COLO668 (cell line): ENCODE data around the gene RFX3.

Source experiments
- DNase-seq: peaks from one replicate; lab custom pipeline; 2025; ENCODE audit not compliant: unreplicated experiment; lab: John Stamatoyannopoulos, UW

RFX3 gene

DNA sequence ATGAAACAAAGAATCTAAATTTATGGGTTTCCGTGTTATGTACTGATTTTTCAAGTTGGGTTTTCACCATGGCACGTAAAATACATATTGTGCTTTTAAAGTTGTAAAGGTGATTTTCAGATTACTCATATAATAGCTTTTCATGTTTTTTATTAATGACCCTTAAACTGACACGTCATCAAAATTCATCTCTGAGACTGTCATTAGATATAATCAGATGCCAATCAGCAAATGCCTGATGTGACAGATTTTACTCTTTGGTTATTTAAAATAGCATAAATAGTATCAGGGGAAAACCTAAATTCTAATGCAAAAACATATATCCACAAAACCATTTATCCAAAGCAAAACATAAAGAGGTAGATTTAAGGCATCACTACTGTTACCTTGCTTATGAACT lies 11.0 kb downstream of the RFX3 start:
- DNase-seq, result no peak

DNA sequence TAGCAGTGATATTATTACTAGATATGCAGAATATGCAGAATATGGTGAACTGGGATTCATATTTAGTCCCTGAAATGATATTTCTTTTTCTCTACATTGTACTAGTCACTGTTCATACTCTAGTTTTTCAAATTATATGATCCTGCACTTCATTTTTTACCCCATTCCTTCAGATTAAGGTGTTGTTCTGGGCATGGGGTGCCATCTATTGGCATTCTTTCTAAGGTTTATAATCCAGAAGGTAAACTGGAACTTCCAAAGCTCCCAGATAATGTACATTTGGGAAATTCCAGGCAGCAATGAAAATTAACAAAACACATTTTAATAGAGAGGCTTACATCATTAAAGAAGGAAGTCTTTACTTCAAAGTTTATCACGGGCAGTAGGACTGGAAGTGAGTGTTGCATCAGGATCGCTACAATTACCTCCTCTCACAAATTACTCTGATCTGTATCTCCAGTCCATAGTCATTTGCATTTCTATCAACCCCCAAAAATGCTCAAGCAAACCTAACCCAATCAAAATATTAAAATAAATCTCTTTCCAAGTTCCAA lies 12.5 kb downstream of the RFX3 start:
- DNase-seq, result no peak

DNA sequence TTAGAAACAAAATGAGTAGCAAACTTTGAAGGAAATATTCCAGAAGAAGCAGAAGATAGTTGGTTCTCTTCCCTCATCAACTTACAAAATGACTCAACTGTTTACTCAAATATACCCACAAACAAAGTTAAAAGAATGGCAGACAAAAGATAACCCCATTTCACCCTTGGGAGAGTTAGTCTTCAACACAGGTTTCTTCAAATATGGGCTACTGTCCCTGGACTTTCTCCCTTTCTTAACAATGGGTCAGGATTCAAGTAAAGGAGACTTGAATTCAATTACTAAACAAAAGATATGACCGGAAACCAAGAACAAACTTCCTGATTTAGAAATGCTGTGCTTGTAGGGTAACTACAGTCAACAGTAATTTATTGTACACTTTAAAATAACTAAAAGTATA lies 14.2 kb downstream of the RFX3 start:
- DNase-seq, result no peak

DNA sequence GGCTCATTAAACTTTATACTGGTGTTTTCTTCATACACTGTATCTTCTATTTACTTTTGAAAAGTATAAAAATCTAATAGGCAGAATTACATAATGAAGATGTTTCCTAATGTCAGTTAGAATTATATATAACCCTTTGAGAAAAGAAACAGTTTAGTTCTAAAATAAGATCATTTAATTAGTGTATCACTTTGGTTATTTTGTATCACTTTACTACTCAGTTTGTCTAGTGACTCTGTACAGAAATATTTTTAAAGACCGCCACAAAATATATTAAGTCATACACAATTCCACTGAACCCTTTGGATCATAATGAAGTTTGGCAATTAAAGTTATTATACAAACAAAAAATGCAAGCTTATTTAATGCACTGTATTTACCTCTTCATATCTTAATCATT lies 15.0 kb downstream of the RFX3 start:
- DNase-seq, result no peak

DNA sequence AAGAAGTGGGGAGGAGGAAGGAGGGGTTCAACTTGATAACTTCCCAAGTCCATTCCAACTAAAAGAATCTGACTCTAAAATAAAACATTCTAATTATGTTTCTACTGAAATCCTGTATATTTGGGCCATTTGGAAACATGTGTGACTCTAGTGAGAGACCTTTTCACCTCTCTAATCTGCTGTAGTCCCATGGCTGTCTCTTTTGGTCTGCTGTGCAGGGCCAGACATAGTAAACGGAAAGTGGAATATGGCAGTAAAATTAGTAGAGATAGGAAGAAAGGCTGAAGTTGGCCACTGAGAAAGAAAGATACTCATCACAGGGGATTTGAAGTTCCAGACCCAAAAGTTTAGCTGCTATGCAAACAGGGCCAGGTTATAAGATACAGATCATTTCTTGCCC lies 15.9 kb downstream of the RFX3 start:
- no peak for DNase-seq

DNA sequence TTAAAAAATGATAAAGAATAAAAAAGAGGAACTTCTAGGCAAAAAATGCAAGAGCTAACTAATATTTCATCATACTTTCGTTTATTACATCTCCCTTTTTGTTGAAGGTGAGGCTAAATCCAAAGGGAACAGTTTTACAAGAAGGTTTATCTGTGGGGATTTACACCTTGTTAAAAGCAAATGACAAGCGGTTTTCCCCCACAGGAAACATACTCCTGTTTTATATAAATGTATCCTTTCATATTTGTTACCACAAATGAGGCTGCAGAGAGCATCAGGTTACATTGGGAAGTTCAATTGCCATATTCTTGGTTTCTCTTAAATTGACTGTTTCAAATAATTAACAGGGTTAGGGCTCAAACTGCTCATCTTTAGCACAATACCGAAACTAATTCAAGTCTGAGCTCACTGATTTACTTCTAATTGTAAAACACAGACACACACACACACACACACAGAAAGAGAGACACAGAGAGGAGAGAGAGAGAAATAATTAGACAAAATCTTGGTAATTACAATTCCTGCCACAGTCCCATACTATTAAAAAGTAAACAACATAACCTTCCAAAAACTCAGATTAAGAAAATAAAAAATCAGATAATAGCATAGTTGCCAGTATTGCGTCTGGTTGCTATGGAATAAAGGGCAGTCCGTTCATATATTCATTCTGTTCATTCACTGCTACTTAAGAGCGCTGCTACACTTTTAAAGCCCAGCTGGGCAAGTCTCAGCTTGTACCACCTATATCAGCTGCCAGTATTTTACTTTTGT lies 17.1 kb downstream of the RFX3 start:
- peak; percentile 34 for DNase-seq

DNA sequence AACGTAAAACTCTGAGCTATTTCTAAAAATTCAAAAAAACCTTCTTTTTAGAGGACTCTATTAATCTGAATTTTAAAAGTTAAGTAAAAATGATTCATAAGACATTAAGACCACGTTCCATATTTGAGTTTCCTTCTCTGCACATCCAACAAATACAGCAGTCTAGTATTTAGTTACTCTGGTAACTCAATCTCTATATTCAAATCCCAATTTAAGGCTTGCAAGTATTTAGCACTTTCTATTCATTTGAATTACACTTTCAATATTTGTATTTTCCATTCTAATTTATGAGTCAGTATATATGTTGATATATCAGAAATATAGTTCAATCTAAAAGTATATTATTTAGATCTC lies 17.7 kb downstream of the RFX3 start:
- DNase-seq, result no peak

DNA sequence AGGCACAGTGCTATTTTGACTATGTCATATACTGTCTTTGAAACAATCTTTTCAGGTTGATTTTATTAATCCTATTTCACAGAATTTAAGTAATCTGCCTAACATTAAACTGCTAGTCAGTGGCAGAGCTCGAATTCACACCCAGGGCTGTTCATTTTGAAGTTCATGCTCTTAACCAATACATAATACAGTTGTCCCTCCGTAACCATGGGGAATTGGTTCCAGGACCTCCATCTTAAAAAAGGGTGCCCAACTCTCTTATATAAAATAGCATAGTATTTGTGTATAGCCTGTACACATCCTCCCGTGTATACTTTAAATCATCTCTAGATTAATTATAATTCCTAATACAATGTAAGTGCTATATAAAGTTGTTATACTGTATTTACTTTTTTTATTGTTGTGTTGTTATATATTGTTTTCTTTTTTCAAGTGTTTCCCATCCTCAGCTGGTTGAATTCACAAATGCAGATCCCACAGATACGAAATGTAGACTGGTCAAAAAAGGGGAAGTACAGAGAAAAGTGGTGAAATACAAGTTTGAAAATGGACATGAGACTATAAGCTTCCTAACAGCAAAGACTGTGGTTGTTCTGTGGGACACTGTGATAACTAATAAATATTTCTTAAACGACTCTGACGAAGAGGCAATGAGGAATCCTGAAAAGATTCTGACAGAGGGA lies 18.3 kb downstream of the RFX3 start:
- no peak for DNase-seq

DNA sequence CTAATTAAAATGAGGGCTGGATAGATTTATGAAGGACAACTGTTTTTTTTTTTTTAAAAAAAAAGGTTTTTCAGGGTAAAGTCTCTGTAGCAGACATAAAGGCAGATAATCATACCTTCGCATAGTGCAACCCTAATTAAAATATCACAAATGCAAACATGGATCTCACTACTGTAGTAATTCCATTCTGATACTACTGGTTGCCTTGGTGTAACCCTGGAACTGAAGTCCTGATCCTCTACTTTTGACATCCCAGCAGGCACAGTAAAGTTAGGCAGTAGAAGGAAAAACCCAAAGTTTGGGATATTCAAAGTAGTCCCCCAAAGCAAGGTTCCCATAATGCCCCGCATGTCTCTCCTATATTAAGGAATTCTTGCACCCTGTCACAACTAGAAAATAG lies 19.6 kb downstream of the RFX3 start:
- DNase-seq, result no peak

DNA sequence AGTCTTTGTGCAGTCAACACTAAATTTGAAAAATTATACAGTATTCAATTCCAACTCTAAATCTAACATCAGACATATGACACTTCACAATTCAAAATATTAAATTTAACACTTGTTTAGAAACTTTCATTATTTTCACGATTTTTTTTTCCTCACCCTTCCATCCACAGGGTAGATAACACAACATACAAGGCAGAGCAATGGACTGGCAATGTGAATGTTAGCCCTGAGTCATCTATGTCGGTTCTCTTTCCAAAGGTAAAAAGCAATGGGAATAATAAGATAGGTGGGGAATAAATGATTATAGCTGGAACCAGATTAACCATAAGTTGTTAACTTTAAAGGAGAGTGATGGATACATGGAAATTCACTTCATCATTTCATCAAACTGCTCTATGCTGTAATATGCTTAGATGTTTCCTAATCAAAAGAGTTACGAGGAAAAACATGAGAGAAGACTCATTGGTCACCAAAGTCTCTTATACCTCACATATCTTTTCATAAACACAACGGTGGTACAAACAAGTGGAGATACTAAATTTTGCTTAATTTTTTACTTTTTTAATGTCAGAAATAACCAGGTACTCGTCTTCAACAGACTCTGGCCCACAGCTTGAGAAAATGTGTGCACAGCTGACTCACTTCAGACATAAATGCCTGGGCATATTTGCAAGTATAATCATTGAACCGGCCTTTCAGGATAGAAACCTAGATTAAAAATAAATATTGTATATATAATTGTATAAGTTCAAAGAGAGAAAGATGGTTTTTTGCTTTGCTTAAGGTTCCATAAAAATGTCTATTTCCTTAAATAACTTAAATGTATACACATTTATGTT lies 23.0 kb downstream of the RFX3 start:
- DNase-seq, result no peak

DNA sequence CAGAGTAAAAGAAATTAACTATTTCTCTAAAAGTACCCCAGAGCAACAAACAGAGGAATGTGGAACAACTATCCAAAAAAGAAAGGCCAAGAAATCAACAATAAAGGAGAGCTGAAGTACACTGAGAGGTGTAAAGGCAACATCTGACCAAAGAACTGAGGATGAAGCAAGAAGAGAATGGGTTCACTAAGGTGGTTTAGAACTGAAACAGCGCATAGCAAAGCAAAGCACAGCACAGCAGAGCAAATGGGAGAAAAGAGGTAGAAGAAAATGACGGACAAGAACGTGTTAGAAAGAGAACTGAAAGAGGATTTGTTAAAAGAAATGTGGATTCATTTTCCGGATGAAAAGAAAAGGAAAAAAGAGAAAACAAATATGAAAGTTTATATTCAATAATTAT lies 25.8 kb downstream of the RFX3 start:
- no peak for DNase-seq

DNA sequence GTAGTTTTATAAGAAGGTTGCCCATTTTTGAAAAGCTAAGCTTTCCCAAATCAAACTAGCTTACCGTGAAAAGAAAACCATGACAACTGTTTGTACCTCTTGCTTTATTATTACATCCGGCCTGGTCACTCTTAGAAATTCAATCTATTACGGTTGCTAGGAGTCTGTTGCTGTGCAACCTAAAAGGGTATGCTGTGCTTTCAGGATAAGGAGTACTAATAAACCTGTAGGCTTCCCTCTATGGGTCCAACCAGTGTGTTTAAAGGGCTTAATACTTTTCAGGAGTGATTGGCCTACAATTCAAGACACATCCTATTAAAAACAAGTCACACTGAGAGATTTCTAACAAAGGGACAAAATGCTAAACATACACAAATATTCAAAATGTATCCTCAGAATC lies 27.1 kb downstream of the RFX3 start:
- peak; percentile 30 for DNase-seq

DNA sequence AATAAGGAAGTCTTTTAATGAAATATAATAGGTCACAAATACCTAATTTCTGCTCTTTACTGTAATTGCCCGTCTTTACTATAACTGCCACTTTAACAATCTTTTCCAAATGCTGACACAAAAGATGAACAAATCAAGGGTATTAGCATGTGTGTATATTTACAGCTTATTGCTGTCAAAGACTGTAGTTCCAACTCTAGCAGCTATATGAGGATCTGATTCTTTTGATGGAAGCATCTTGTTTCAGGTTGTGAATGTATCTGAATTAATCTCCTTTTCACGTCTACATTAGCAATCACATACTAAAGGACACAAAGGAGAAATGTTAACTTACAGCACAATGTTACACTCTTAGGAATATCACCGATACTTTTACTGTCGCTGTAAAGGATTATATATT lies 27.9 kb downstream of the RFX3 start:
- no peak for DNase-seq

DNA sequence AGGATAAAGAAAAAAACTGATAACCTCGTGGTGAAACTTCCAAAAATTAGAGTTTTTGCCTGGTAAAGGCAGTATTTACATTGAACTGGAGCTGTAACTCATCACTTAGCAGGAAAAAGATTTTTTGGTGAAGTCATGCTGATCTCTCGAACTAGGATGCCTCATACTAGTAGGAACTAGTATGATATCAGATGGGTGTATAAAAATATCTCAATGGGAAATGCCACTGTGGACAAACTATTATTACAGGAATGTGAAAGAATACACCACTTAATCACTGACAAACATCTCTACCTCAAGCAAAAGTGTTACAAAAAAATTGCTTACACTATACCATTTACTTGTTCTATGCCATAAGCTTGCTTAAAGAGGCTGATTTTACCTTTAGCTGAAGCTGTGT lies 28.4 kb downstream of the RFX3 start:
- no peak for DNase-seq

DNA sequence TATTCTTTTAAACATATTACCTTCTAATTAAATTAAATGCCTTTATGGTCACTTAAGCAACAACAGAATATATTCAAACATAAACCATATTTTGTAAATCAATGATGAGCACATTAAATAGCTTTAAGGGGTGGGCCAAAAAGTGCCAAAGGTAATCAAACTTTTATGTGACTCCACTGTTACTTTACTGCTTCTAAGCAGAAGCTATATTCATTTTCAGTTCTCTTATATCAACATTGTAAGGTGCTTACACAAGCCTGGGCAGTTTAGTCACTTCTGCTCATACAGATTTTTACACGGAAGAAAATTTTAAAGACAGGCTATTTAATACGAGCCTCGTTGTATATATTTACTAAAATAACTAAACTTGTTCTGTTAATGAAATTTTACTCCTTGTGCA lies 29.9 kb downstream of the RFX3 start:
- no peak for DNase-seq

DNA sequence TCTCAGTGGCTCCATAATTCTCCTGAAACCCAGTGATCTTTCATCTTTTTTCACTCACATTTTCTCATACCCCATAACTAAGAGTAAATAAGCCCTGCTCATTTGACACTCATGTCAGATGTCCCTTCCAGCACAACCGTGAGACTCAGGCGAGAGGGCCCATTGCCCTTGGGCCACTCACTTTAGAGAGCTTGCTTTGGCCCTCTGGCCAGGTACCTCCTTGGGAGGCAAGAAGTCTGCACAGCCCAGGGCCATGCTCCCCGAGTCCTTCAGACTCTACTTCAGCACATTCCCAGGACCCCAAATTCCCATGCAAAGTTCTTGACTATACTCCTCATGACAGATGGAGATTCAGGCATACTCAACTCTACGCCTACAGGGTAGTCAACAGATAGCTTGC lies 33.6 kb downstream of the RFX3 start:
- DNase-seq, result no peak

DNA sequence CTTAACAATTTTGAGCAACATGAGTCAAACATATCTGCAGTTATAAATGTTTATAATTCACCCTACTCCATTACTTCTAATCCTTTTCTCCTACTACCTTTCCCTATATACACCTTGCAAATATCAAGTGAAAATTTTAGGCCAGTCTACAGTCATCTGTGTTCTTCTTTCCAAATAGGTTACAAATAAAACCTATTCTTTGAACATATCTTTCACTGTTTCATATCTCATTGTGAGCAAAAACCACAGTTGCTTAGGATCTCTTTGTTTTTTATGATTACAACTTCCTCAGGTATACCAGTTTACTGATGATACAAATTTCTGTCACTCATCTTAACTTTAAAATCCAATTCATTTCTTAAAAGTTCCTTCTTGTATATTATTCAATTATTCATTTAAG lies 34.4 kb downstream of the RFX3 start:
- DNase-seq, result no peak

DNA sequence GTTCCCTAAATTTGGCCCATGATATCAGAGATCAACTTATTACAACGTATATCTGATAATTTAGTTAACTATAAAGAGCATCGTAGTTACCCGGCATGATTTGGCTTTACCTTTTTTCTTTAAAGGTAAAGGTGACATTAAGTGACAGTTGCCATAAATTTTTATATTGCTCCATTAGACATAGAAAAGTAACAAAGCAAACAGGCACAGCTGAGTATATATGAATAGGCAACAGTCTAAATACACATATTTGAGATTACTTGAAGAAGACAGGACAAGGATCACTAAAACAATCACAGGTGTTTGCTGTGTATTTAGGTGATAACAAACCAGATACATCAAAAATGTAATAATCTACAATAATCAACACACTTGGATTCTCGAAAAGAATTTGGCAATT lies 34.8 kb downstream of the RFX3 start:
- DNase-seq, result no peak

DNA sequence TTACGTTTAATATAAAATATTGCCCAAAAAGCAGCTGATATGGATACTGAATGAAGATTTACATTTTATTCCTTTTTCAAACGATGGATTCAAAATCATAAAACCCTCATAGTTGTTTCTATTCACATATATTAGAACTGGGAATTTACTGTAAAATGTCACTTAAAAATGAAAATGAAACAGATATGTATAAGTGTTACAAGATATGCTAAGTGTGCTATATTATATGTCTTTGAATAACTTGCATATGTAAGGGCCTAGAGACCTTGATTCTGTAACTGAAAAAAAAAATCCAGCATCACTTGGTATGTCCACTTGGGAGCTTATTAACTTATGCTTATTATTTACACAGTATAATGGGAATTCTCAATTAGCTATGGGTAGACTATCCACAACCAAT lies 43.2 kb downstream of the RFX3 start:
- no peak for DNase-seq

DNA sequence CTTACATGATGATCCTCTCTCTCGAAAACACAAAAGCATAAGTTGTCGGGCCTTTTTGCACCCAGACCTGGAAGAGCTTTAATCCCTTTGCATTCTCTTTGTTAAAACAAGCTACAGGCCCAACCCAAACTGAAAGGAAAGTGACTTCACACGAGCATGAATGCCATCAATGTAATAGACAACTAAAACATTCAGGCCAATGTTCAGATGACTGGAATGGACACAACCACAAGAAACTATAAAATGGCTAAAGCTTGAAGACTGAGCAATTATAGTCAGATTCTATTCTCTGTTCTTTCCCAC lies 45.5 kb downstream of the RFX3 start:
- DNase-seq, result no peak

DNA sequence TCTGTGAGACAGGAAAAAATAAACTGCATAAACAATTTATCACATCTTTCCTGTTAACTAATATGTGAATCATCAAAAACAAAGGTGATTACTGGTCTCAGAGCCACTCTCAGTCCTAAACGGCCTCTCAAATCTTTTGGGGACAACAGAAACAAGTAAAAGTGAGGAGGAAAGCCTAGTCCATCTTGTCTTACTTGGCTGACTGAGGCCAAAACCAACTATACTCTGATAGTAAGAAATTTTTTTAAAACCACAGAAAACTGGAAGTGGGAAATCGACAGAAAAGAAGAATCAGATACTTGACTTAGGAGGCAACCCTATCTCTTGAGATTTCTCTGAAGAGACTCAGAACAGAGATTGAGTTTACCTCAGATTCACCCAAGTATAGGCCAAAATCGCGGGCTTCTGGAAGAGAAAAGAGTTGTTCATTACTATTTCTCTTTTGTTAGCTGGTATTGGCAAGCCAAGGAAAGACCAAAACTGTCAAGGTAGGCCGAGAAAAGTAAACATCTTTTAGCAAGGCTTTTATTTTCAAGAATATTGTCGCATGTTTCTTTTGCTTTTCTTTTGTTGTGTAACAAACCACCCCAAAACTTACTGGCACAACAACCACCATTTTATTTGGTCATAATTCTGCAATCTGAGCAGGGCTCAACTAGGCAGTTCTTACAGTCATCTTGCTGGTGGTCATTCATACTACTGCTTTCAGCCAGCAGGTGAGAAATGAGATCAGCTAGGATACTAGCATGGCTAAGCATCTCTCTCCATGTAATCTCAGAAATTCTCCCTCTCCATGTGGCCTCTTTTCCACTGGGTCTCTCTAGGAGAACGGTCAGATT lies 46.1 kb downstream of the RFX3 start:
- no peak for DNase-seq
